Gastroesophageal sphincter (tissue), 3 donors: ENCODE measurements around the gene RAPGEF1.

Experiments
- CTCF ChIP-seq, 4 experiments: fragments of 200-600 bp in 2 of 4; fragments of 450-650 bp in 2 of 4; sonication (generic) in 1 of 4; IDR thresholded peaks; one replicate each; pipeline ENCODE4 v1.5.1; 2017 to 2019; ENCODE audit warnings: antibody characterized with exemption in 4 of 4, mild to moderate bottlenecking in 2 of 4, moderate library complexity in 2 of 4
- POLR2A ChIP-seq, 2 donors: fragments of 450-650 bp; IDR thresholded peaks; one replicate each; pipeline ENCODE4 v1.6.1; 2017; ENCODE audit warnings: antibody characterized with exemption in 2 of 2, mild to moderate bottlenecking in 2 of 2, moderate library complexity in 1 of 2

- TF ChIP-seq POLR2A (IDR thresholded peaks at IDR 0.05) (no peak), CTCF (IDR thresholded peaks at IDR 0.05) (no peak)
Observed at GRCh38 chr9:131590449-131590848, 149.4 kb downstream of the RAPGEF1 start.
